Hepatocyte (in vitro differentiated cells): ENCODE measurements around the gene MRS2.

Experiments
- EZH2 ChIP-seq: fragments of 200-600 bp; sonication (generic); IDR thresholded peaks from 2 replicates; pipeline ENCODE4 v1.6.1; 2016; ENCODE audit warnings: antibody characterized with exemption, mild to moderate bottlenecking, borderline replicate concordance
- TF ChIP-seq, protein P1 (sequence below): fragments of 200-600 bp; sonication (generic); IDR thresholded peaks from 2 replicates; pipeline ENCODE4 v1.5.1; 2016; ENCODE audit warnings: antibody characterized with exemption, mild to moderate bottlenecking; ENCODE audit not compliant: poor library complexity

DNA sequence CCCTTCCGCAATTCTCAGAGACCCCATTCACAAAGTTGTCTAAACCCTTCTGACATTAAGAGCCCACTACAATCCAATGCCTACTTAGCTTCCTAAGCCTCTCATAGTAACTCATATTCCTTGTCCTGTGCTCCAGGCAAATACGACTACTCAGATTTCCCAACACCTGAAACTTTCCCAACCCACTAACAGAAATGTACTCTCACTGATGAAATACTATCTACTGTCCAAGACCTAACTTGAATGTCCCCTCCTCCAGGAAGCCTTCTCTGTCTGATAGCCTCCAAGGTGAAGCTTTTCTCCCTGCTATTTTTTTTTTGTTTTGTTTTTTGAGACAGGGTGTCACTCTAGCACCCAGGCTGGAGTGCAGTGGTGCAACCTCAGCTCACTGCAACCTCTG is 56.2 kb downstream of the MRS2 start:
- TF ChIP-seq, protein P1, sequence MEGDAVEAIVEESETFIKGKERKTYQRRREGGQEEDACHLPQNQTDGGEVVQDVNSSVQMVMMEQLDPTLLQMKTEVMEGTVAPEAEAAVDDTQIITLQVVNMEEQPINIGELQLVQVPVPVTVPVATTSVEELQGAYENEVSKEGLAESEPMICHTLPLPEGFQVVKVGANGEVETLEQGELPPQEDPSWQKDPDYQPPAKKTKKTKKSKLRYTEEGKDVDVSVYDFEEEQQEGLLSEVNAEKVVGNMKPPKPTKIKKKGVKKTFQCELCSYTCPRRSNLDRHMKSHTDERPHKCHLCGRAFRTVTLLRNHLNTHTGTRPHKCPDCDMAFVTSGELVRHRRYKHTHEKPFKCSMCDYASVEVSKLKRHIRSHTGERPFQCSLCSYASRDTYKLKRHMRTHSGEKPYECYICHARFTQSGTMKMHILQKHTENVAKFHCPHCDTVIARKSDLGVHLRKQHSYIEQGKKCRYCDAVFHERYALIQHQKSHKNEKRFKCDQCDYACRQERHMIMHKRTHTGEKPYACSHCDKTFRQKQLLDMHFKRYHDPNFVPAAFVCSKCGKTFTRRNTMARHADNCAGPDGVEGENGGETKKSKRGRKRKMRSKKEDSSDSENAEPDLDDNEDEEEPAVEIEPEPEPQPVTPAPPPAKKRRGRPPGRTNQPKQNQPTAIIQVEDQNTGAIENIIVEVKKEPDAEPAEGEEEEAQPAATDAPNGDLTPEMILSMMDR, result no peak
- no peak for TF ChIP-seq EZH2
